Measurements from ENCODE around the gene PFKFB2.

Gene PFKFB2

DNA sequence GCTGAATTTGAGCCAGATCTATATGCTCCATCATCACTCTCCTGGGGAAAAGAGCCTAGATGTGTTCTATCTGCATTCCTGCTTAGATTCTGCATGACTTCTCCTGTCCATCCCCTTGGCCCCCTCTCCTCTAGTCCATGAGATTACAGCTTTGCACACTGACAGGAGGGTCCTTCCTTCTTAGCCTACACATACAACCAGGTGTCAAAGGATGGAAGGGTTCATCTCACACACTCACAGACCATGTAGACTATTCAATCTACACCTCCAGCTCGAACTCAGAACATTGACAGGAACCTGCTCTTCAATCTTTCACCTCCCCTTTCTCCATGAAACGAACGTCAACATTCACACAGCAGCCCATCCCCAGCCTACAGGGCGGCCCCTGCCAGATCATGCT lies 34.4 kb upstream of the PFKFB2 start:
- H3K4me3 ChIP-seq (ENCODE audit: low read depth, low read length) = no peak overlapping the region
- no peak for TF ChIP-seq CTCF (IDR thresholded peaks at IDR 0.05; ENCODE audit: low read depth, low read length, missing control alignments)
- DNase-seq (ENCODE audit: low read depth) = no peak

DNA sequence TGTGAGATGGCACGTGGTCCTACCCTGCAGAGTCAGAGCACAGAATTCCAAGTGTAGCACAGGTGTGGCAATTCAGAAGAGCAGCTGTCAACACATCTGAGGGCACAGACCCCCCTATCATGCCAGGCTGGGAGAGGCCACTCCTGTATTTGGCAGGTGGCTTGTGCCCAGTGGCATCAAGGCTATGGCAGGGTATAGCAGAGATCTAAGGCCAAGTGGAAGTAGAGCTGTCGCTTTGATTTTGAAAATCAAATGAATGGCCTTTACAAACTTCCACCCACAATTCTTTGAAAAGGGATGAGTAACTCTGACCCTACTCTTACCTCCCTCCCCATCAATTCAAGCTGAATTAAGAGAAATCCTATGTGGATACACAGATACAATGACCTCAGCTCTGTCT lies 33.9 kb upstream of the PFKFB2 start:
- H3K4me3 ChIP-seq (ENCODE audit: low read depth, low read length) = no peak overlapping the region
- no peak for TF ChIP-seq CTCF (IDR thresholded peaks at IDR 0.05; ENCODE audit: low read depth, low read length, missing control alignments)

DNA sequence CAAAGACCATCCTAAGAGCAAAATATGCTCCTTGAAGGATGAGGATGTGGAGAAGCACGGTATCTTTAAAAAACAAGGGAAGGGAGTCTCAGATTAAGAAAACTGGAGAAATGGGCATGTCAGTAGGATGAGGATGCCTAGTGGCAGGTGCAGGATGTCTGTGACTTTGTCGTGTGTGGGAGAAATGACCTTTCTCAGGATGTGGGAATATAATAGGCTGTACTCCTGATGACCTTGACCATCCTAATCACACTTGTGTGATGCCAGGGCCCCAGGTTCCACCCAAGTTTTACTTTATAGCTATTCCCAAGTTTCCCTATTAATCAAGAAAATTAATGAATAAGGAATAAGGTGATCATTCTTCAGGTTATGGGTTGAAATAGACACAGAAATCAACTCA lies 33.4 kb upstream of the PFKFB2 start:
- TF ChIP-seq CTCF (IDR thresholded peaks at IDR 0.05; ENCODE audit: low read depth, low read length, missing control alignments) = no peak
- no peak overlapping the region for H3K4me3 ChIP-seq (ENCODE audit: low read depth, low read length)
- no peak for DNase-seq (ENCODE audit: low read depth)

More for the DNA sequence above, 33.9 kb upstream of the PFKFB2 start:
- no peak for DNase-seq (ENCODE audit: low read depth)

GRCh38 chr1:207020065-207020708 lies 32.9 kb upstream of the PFKFB2 start:
- no peak for DNase-seq (ENCODE audit: low read depth)
- H3K4me3 ChIP-seq (ENCODE audit: low read depth, low read length) = no peak overlapping the region
- no peak for TF ChIP-seq CTCF (IDR thresholded peaks at IDR 0.05; ENCODE audit: low read depth, low read length, missing control alignments)

DNA sequence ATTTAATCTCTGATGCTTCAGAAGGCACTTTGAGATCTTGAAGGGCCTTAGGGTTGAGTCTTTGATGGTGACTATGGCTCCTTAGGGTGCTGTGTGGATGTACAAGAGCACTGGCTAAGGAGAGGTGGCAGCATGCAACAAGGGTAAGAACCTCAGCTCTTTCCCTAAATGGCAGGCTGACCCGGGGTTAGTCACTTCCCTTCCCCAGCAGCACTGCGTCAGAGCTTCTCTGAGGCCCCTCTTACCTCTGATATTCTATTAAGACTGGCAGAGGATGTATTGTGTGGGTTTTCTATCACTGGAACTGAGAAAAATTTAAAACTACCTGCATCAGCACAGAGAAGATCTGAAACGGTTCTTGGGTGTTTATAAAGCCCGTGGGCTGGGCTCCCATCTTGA lies 32.4 kb upstream of the PFKFB2 start:
- no peak for DNase-seq (ENCODE audit: low read depth)
- no peak overlapping the region for H3K4me3 ChIP-seq (ENCODE audit: low read depth, low read length)
- no peak for TF ChIP-seq CTCF (IDR thresholded peaks at IDR 0.05; ENCODE audit: low read depth, low read length, missing control alignments)

DNA sequence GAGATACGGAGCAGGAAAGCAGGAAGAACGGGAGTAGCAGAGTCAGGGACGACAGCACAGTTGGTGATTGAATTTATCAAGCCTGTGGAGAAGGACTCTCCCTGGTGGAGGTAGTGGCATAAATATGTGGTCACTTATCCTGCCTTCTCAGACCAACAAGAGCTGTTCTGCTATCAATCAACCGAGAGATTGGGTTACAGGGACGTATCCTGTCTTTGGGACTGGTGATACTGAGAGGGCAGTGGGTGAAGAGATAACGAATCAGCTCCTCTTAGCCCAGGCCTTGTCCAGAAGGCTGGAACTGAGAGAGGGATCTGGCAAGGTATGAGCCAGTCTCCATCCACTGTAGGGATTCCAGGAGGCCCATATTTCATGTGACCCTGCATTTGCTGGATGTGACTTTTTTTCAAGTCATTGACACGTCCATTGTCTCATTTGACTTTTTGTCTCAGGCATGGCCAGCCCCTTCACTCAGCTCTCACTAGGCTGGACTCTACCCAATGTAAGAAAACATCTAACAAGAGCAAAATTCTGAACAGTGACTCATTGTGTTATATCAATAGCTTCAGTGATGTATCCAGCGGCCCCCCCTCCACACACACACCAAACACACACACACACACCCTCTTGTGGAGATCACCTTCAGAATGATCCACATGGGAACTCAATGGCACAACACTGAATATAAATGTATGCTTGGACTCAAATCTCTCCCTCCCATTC lies 31.8 kb upstream of the PFKFB2 start:
- no peak for TF ChIP-seq CTCF (IDR thresholded peaks at IDR 0.05; ENCODE audit: low read depth, low read length, missing control alignments)
- no peak for DNase-seq (ENCODE audit: low read depth)
- no peak overlapping the region for H3K4me3 ChIP-seq (ENCODE audit: low read depth, low read length)
